Osteoblast (primary cell): ENCODE results near the gene MAP3K12. TPM values are rescaled to one million over a fixed set of nuclear protein-coding genes. Genes with fewer than 3 reads are reported as not detected.
A peak's percentile ranks its signal among the peaks of the same experiment; 100 is the strongest.

ENCODE experiments used
- DNase-seq: peaks from one replicate; pipeline ENCODE4 v3.0.0; 2011; ENCODE audit warnings: low spot score, mixed read lengths; ENCODE audit not compliant: insufficient read length; ENCODE audit errors: missing footprints
- H2AFZ ChIP-seq: 2 replicates; pipeline ENCODE4 v1.6.0; 2011; ENCODE audit warnings: mild to moderate bottlenecking, low read length
- H3K27ac ChIP-seq: 2 replicates; pipeline ENCODE4 v1.5.1; 2011; ENCODE audit warnings: mild to moderate bottlenecking, low read depth, low read length, moderate library complexity
- H3K27me3 ChIP-seq: 2 replicates; pipeline ENCODE4 v1.6.0; 2012; ENCODE audit warnings: mild to moderate bottlenecking, control low read depth, inconsistent platforms, low read length, moderate library complexity; ENCODE audit not compliant: insufficient read depth
- H3K36me3 ChIP-seq: 2 replicates; pipeline ENCODE4 v1.5.1; 2011; ENCODE audit warnings: mild to moderate bottlenecking, low read length, control low read depth, moderate library complexity; ENCODE audit not compliant: insufficient read depth
- H3K4me1 ChIP-seq: 2 replicates; pipeline ENCODE4 v1.5.1; 2011; ENCODE audit warnings: mild to moderate bottlenecking, low read length, control low read depth, moderate library complexity; ENCODE audit not compliant: insufficient read depth
- H3K4me2 ChIP-seq: 2 replicates; pipeline ENCODE4 v1.6.0; 2011; ENCODE audit warnings: mild to moderate bottlenecking, low read length; ENCODE audit not compliant: insufficient read depth
- H3K4me3 ChIP-seq: fragments of 200-600 bp; sonication (generic); 3 replicates; pipeline ENCODE4 v1.5.1; 2012; ENCODE audit warnings: mild to moderate bottlenecking, low read length, inconsistent platforms; ENCODE audit not compliant: insufficient read depth
- H3K79me2 ChIP-seq: 2 replicates; pipeline ENCODE4 v1.6.0; 2012; ENCODE audit warnings: mild to moderate bottlenecking, low read length, control low read depth, inconsistent platforms; ENCODE audit not compliant: insufficient read depth
- H3K9me3 ChIP-seq: 2 replicates; pipeline ENCODE4 v1.5.1; 2011; ENCODE audit warnings: low read depth, low read length, control low read depth
- H4K20me1 ChIP-seq: 2 replicates; pipeline ENCODE4 v1.6.0; 2012; ENCODE audit warnings: mild to moderate bottlenecking, low read length, control low read depth; ENCODE audit not compliant: insufficient read depth
- total RNA-seq: library from RNA; depleted of rRNA; stranded (reverse); fragments of >200 nt; gene quantifications from 2 replicates; pipeline ENCODE4 v1.2.3, GENCODE V29; 2012
- TF ChIP-seq, protein P1 (sequence below): IDR thresholded peaks from 2 replicates; pipeline ENCODE4 v1.5.1; 2011; ENCODE audit warnings: mild to moderate bottlenecking, low read depth, low read length, moderate library complexity; ENCODE audit errors: extremely low read depth

The MAP3K12 gene
- total RNA-seq, 1 donor: 49.6 TPM

DNA sequence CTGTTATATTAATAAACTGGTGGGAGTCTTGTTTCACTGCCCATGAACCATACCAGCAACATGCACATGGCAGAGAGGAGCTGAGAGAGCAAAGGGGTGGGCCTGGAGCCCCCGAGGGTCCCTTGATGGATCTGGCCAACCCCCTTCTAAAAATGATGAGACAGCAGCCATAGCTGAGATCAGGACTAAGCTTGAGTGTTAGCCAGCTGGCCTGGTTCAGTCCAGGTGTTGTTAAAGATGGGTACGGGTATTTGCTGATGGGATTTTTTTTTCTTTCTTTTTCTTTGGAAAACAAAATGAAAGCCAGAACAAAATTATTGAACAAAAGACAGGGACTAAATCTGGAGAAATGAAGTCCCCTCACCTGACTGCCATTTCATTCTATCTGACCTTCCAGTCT is 31.4 kb downstream of the MAP3K12 start:
- H3K4me1 ChIP-seq: peaks cover 14% of the 10 kb centered on the region
- no peak overlapping the region for H2AFZ ChIP-seq
- H4K20me1 ChIP-seq: peaks cover 56% of the 10 kb centered on the region
- no peak overlapping the region for H3K27ac ChIP-seq
- no peaks in the 10 kb centered on the region for H3K27me3 ChIP-seq
- DNase-seq: no peak
- H3K4me2 ChIP-seq: no peak overlapping the region
- H3K79me2 ChIP-seq: peaks cover 89% of the 10 kb centered on the region
- H3K9me3 ChIP-seq: no peaks in the 10 kb centered on the region
- H3K36me3 ChIP-seq: peaks cover 96% of the 10 kb centered on the region
- no peak overlapping the region for H3K4me3 ChIP-seq
- TF ChIP-seq, protein P1, sequence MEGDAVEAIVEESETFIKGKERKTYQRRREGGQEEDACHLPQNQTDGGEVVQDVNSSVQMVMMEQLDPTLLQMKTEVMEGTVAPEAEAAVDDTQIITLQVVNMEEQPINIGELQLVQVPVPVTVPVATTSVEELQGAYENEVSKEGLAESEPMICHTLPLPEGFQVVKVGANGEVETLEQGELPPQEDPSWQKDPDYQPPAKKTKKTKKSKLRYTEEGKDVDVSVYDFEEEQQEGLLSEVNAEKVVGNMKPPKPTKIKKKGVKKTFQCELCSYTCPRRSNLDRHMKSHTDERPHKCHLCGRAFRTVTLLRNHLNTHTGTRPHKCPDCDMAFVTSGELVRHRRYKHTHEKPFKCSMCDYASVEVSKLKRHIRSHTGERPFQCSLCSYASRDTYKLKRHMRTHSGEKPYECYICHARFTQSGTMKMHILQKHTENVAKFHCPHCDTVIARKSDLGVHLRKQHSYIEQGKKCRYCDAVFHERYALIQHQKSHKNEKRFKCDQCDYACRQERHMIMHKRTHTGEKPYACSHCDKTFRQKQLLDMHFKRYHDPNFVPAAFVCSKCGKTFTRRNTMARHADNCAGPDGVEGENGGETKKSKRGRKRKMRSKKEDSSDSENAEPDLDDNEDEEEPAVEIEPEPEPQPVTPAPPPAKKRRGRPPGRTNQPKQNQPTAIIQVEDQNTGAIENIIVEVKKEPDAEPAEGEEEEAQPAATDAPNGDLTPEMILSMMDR: no peak

DNA sequence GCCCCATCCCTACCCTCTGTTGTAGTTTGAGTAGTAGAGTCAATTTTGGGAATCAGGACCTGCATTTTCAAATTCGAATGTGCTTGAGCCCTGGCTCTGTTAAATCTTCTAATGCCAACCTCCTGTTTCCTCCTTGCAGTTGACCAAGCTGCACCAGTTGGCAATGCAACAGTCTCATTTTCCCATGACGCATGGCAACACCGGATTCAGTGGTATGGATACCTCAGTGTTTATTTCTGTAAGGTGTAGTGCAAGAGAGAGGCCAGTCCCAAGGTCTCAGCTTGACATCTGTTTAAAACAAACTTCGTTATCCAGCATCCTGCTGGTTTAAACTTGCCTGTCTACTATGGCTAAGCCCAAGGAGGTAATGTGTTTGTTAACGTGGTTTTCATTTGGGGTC is 32.2 kb downstream of the MAP3K12 start:
- TF ChIP-seq, protein P1: no peak
- Histone ChIP-seq H3K79me2 (peaks cover 89% of the 10 kb centered on the region), H3K36me3 (peaks cover 98% of the 10 kb centered on the region), H4K20me1 (peaks cover 55% of the 10 kb centered on the region), H3K4me3 (no peak overlapping the region), H3K9me3 (no peaks in the 10 kb centered on the region), H3K27me3 (no peaks in the 10 kb centered on the region), H3K27ac (no peak overlapping the region), H3K4me2 (no peak overlapping the region), H3K4me1 (peaks cover 7% of the 10 kb centered on the region), H2AFZ (no peak overlapping the region)
- no peak for DNase-seq

DNA sequence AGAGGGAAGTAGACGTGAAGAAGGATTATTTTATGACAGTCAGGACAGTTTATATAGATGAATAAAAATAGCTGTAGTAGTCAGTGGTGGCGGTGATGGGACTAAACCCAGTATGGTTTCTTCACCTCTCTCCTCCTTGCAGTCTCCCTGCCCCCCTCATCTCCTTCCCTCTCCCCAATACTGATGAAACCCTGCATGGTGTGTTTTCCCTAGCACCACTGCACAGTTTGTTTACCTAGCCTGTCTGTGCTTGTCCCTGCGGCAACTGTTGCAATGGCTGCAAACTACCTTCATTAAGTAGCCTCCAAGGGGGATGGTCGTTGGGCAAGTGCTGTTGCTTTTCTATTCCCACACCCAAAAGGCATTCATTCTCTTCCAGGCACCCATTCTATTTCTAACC is 32.6 kb downstream of the MAP3K12 start:
- no peak overlapping the region for H3K4me2 ChIP-seq
- TF ChIP-seq, protein P1: no peak
- H2AFZ ChIP-seq: no peak overlapping the region
- no peak overlapping the region for H3K4me3 ChIP-seq
- no peaks in the 10 kb centered on the region for H3K9me3 ChIP-seq
- peaks cover 98% of the 10 kb centered on the region for H3K36me3 ChIP-seq
- peaks cover 52% of the 10 kb centered on the region for H4K20me1 ChIP-seq
- no peaks in the 10 kb centered on the region for H3K27me3 ChIP-seq
- DNase-seq: no peak
- no peak overlapping the region for H3K27ac ChIP-seq
- peaks cover 2% of the 10 kb centered on the region for H3K4me1 ChIP-seq
- peaks cover 89% of the 10 kb centered on the region for H3K79me2 ChIP-seq

DNA sequence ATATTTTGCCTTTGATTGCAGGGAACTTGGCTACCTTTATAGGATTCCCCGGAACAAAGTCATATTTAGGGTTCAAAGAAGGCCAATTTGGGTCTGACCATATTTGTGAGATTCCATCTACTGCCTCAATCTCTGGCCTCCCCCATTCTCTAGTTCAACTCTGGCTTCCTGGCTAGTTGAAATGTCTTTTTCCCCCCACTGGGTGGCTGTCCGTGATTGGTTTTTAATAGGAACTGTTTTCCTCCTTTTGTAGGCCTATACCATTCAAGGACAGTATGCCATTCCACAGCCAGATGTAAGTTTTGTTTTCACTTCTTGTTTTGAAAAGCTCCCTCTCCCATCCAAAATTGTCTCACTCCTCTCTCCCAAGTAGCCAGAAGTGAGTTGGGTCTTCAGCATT is 33.6 kb downstream of the MAP3K12 start:
- H3K4me1 ChIP-seq: no peaks in the 10 kb centered on the region
- peaks cover 54% of the 10 kb centered on the region for H4K20me1 ChIP-seq
- TF ChIP-seq, protein P1: peak; percentile 11
- no peaks in the 10 kb centered on the region for H3K27me3 ChIP-seq
- no peak overlapping the region for H3K27ac ChIP-seq
- no peak for DNase-seq
- peaks cover 91% of the 10 kb centered on the region for H3K79me2 ChIP-seq
- H2AFZ ChIP-seq: no peak overlapping the region
- H3K36me3 ChIP-seq: peaks cover 99% of the 10 kb centered on the region
- no peaks in the 10 kb centered on the region for H3K9me3 ChIP-seq
- H3K4me2 ChIP-seq: no peak overlapping the region
- H3K4me3 ChIP-seq: no peak overlapping the region
